Panc1 (cell line): ENCODE data around the gene TCEA3. TPM values are rescaled to one million over a fixed set of nuclear protein-coding genes. Genes with fewer than 3 reads are reported as not detected.

ENCODE experiments used
- ATAC-seq: fragments of 200-7000 bp; cut with Tn5 transposase; 2 replicates; pipeline ENCODE4 v1.9.1; 2020; ENCODE audit warnings: mild to moderate bottlenecking, moderate library complexity
- BruUV-seq: library from RNA; stranded (reverse); fragments of 400-500 nt; replicated peaks from 2 replicates; lab custom pipeline; 2021; lab: Mats Ljungman, UMichigan
- CTCF ChIA-PET: fragments of 300-600 bp; sonication (Branson Sonifier 250); formaldehyde crosslinking; loops from one replicate; lab custom pipeline; 2022; ENCODE audit warnings: antibody characterized with exemption; lab: Charles Lee
- POLR2A ChIA-PET: fragments of 300-600 bp; sonication (Branson Sonifier 250); formaldehyde crosslinking; loops from one replicate; lab custom pipeline; 2022; ENCODE audit warnings: antibody characterized with exemption; lab: Charles Lee
- DNase-seq: peaks from one replicate; pipeline ENCODE4 v3.0.0-alpha.2; 2010; ENCODE audit warnings: low read depth, low spot score
- H3K27ac ChIP-seq: 2 replicates; pipeline ENCODE4 v1.5.1; 2011; ENCODE audit warnings: mild to moderate bottlenecking, low read length, inconsistent platforms
- H3K27me3 ChIP-seq: fragments of 200-500 bp; sonication (Bioruptor generic); 2 replicates; pipeline ENCODE4 v1.6.0; 2014; ENCODE audit warnings: low read length, inconsistent platforms; ENCODE audit not compliant: control insufficient read depth, insufficient read depth
- H3K36me3 ChIP-seq: fragments of 200-500 bp; sonication (Bioruptor generic); 2 replicates; pipeline ENCODE4 v1.5.1; 2014; ENCODE audit warnings: inconsistent platforms, mild to moderate bottlenecking, low read length, moderate library complexity; ENCODE audit not compliant: control insufficient read depth, insufficient read depth
- H3K4me1 ChIP-seq: 2 replicates; pipeline ENCODE4 v1.5.1; 2011; ENCODE audit warnings: inconsistent platforms, mild to moderate bottlenecking, low read length, moderate library complexity; ENCODE audit not compliant: control insufficient read depth, insufficient read depth
- H3K4me3 ChIP-seq, 2 experiments: 2 replicates each; pipeline ENCODE4 v1.5.1; 2011 to 2012; ENCODE audit warnings: low read depth in 2 of 2, low read length in 2 of 2, mild to moderate bottlenecking in 2 of 2, inconsistent platforms in 1 of 2, moderate library complexity in 1 of 2
- H3K9me3 ChIP-seq: fragments of 200-500 bp; sonication (Bioruptor generic); 2 replicates; pipeline ENCODE4 v1.5.1; 2014; ENCODE audit warnings: low read depth, mild to moderate bottlenecking, inconsistent platforms, low read length, moderate library complexity; ENCODE audit not compliant: control insufficient read depth, insufficient read depth
- POLR2AphosphoS5 ChIP-seq: IDR thresholded peaks from 2 replicates; pipeline ENCODE4 v1.6.1; 2012; ENCODE audit warnings: mild to moderate bottlenecking, low read depth, low read length, moderate library complexity
- SIN3A ChIP-seq: IDR thresholded peaks from 2 replicates; pipeline ENCODE4 v1.6.1; 2012; ENCODE audit warnings: low read depth, mild to moderate bottlenecking, low read length, moderate library complexity, borderline replicate concordance; ENCODE audit not compliant: insufficient read depth
- TCF7L2 ChIP-seq: IDR thresholded peaks from 2 replicates; pipeline ENCODE4 v1.6.1; 2011; ENCODE audit warnings: mild to moderate bottlenecking, low read depth, low read length, inconsistent platforms
- in situ Hi-C: cut with HindIII; loops from 2 replicates; pipeline ENCODE4 v1.10.0; 2016; ENCODE audit warnings: low sequenced_read_pairs, low pct_unique_long_range_greater_than_20kb
- intact Hi-C: fragments of 100-400 bp; cut with micrococcal nuclease; formaldehyde crosslinking; loops from one replicate; pipeline ENCODE4 v1.10.0; 2022; ENCODE audit not compliant: unreplicated experiment
- total RNA-seq: library from RNA; stranded (reverse); gene quantifications from one replicate; pipeline ENCODE4 v1.2.1, GENCODE V29; 2021; ENCODE audit not compliant: unreplicated experiment
- TF ChIP-seq, protein P1 (sequence below), 2 experiments: IDR thresholded peaks; 2 replicates each; pipeline ENCODE4 v1.6.1; 2011 to 2012; ENCODE audit warnings: low read depth in 2 of 2, control low read depth in 1 of 2, low read length in 1 of 2, mild to moderate bottlenecking in 1 of 2, moderate library complexity in 1 of 2; ENCODE audit not compliant: insufficient read depth in 1 of 2
- TF ChIP-seq, protein P2 (sequence below): fragments of 450-650 bp; IDR thresholded peaks from 2 replicates; pipeline ENCODE4 v1.5.1; 2017; ENCODE audit warnings: mild to moderate bottlenecking

The TCEA3 gene
- total RNA-seq, 1 experiment from 2014 or later, result 8.3 TPM

DNA sequence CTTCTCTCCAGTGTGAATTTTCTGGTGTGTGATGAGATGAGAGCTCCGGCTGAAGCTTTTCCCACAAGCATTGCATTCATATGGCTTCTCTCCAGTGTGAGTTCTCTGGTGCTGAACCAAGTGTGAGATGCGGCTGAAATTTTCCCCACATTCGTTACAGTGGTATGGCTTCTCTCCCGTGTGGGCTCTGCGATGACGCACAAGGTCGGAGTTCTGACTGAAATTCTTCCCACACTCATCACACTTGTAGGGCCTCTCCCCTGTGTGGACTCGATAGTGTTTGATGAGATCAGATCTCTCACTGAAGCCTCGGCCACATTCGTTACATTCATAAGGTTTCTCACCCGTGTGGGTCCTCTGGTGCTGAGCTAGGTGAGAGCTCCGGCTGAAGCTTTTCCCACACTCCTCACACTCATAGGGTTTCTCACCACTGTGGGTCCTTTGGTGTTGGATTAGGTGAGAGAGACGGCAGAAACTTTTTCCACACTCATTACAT, 62.3 kb downstream of the TCEA3 start:
- in situ Hi-C loops, result no loop called here
- Histone ChIP-seq H3K4me3 (no peak overlapping the region), H3K9me3 (peaks cover 75% of the 10 kb centered on the region), H3K27ac (no peak overlapping the region), H3K36me3 (peaks cover 16% of the 10 kb centered on the region), H3K27me3 (no peaks in the 10 kb centered on the region), H3K4me1 (no peaks in the 10 kb centered on the region)
- intact Hi-C loops, result no loop called here
- POLR2A ChIA-PET, result interaction anchor here (0.7 kb wide), 1 partner anchor 18 kb away, joined by 8 read pairs; the partner anchor contains the start of gene HNRNPR
- no peak for ATAC-seq
- BruUV-seq, result no TSS peak
- DNase-seq, result no peak
- CTCF ChIA-PET, result no interaction called here
- no peak for TF ChIP-seq TCF7L2

DNA sequence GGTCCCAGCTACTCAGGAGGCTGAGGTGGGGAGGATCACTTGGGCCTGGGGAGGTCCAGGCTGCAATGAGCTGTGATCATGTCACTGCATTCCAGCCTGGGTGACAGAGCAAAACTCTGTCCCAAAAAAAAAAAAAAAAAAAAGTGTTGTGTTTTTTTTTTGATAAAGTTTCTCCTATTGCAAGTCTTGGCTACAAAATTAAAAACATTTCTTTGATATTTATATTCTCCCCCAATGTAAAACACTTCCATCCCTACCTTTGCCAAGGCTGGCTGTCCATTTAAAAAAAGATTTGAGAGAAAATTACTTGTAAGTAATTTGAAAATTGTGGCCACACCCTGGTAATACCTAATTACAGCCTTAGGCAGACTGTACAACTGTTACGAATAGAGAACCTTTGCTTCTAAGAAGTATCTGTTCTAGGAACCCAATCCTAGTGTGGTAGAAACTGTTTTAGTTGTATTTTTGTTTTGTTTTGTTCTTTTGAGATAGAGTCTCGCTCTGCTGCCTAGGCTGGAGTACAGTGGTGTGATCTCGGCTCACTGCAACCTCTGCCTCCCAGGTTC, 66.2 kb downstream of the TCEA3 start:
- no peak for DNase-seq
- POLR2A ChIA-PET, result no interaction called here
- intact Hi-C loops, result no loop called here
- in situ Hi-C loops, result no loop called here
- H3K4me1 ChIP-seq, result no peaks in the 10 kb centered on the region
- CTCF ChIA-PET, result no interaction called here
- H3K4me3 ChIP-seq, result no peak overlapping the region
- H3K9me3 ChIP-seq, result peaks cover 47% of the 10 kb centered on the region
- ATAC-seq, result no peak
- no TSS peak for BruUV-seq
- no peaks in the 10 kb centered on the region for H3K27me3 ChIP-seq
- no peak overlapping the region for H3K27ac ChIP-seq
- peaks cover 13% of the 10 kb centered on the region for H3K36me3 ChIP-seq
- TF ChIP-seq, protein P1, sequence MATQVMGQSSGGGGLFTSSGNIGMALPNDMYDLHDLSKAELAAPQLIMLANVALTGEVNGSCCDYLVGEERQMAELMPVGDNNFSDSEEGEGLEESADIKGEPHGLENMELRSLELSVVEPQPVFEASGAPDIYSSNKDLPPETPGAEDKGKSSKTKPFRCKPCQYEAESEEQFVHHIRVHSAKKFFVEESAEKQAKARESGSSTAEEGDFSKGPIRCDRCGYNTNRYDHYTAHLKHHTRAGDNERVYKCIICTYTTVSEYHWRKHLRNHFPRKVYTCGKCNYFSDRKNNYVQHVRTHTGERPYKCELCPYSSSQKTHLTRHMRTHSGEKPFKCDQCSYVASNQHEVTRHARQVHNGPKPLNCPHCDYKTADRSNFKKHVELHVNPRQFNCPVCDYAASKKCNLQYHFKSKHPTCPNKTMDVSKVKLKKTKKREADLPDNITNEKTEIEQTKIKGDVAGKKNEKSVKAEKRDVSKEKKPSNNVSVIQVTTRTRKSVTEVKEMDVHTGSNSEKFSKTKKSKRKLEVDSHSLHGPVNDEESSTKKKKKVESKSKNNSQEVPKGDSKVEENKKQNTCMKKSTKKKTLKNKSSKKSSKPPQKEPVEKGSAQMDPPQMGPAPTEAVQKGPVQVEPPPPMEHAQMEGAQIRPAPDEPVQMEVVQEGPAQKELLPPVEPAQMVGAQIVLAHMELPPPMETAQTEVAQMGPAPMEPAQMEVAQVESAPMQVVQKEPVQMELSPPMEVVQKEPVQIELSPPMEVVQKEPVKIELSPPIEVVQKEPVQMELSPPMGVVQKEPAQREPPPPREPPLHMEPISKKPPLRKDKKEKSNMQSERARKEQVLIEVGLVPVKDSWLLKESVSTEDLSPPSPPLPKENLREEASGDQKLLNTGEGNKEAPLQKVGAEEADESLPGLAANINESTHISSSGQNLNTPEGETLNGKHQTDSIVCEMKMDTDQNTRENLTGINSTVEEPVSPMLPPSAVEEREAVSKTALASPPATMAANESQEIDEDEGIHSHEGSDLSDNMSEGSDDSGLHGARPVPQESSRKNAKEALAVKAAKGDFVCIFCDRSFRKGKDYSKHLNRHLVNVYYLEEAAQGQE (IDR thresholded peaks at IDR 0.05; ENCODE audit: insufficient read depth in 1 of 2, low read depth in 2 of 2, low read length in 1 of 2), result no peak
- TF ChIP-seq SIN3A (no peak), TCF7L2 (no peak), POLR2AphosphoS5 (no peak)
- TF ChIP-seq, protein P2, sequence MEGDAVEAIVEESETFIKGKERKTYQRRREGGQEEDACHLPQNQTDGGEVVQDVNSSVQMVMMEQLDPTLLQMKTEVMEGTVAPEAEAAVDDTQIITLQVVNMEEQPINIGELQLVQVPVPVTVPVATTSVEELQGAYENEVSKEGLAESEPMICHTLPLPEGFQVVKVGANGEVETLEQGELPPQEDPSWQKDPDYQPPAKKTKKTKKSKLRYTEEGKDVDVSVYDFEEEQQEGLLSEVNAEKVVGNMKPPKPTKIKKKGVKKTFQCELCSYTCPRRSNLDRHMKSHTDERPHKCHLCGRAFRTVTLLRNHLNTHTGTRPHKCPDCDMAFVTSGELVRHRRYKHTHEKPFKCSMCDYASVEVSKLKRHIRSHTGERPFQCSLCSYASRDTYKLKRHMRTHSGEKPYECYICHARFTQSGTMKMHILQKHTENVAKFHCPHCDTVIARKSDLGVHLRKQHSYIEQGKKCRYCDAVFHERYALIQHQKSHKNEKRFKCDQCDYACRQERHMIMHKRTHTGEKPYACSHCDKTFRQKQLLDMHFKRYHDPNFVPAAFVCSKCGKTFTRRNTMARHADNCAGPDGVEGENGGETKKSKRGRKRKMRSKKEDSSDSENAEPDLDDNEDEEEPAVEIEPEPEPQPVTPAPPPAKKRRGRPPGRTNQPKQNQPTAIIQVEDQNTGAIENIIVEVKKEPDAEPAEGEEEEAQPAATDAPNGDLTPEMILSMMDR, result no peak
